Liver (tissue), 9 donors: ENCODE results near the gene CRHR2. TPM values are rescaled to one million over a fixed set of nuclear protein-coding genes. Genes with fewer than 3 reads are reported as not detected.

ENCODE experiments used
- DNase-seq: peaks from one replicate; pipeline ENCODE4 v3.0.0-alpha.2; 2017; ENCODE audit warnings: low spot score
- H3K27ac ChIP-seq, 2 donors: one replicate each; pipeline ENCODE4 v1.7.0; 2013; ENCODE audit warnings: inconsistent platforms in 2 of 2, low read length in 2 of 2, control low read depth in 1 of 2, low read depth in 1 of 2, mild to moderate bottlenecking in 1 of 2
- H3K27me3 ChIP-seq, 4 donors: one replicate each; pipeline versions ENCODE4 v1.6.1 to v1.7.0; 2013; ENCODE audit warnings: low read length in 3 of 4, inconsistent platforms in 1 of 4, mild to moderate bottlenecking in 1 of 4, moderate library complexity in 1 of 4; ENCODE audit not compliant: control insufficient read depth in 4 of 4, insufficient read depth in 4 of 4
- H3K36me3 ChIP-seq, 4 donors: one replicate each; pipeline versions ENCODE4 v1.6.1 to v1.7.0; 2013; ENCODE audit warnings: low read length in 3 of 4, mild to moderate bottlenecking in 3 of 4, low read depth in 1 of 4, moderate library complexity in 1 of 4; ENCODE audit not compliant: control insufficient read depth in 4 of 4, insufficient read depth in 3 of 4
- H3K4me1 ChIP-seq, 4 donors: one replicate each; pipeline versions ENCODE4 v1.6.1 to v1.7.0; 2013; ENCODE audit warnings: low read length in 3 of 4, mild to moderate bottlenecking in 3 of 4, moderate library complexity in 1 of 4; ENCODE audit not compliant: control insufficient read depth in 4 of 4, insufficient read depth in 4 of 4
- H3K4me3 ChIP-seq, 3 donors: one replicate each; pipeline versions ENCODE4 v1.6.1 to v1.7.0; 2013; ENCODE audit warnings: low read length in 3 of 3, control low read depth in 1 of 3, low read depth in 1 of 3, mild to moderate bottlenecking in 1 of 3
- H3K9ac ChIP-seq, 2 donors: one replicate each; pipeline ENCODE4 v1.7.0; 2013; ENCODE audit warnings: low read length in 2 of 2, mild to moderate bottlenecking in 2 of 2, moderate library complexity in 2 of 2, control low read depth in 1 of 2, low read depth in 1 of 2
- H3K9me3 ChIP-seq, 4 donors: one replicate each; pipeline versions ENCODE4 v1.6.1 to v1.7.0; 2013; ENCODE audit warnings: low read length in 3 of 4; ENCODE audit not compliant: control insufficient read depth in 4 of 4
- ATF3 ChIP-seq: IDR thresholded peaks from 2 replicates; pipeline ENCODE4 v1.6.1; 2016; ENCODE audit warnings: antibody characterized with exemption
- CTCF ChIP-seq: fragments of 150-350 bp; IDR thresholded peaks from 2 replicates; pipeline ENCODE4 v1.5.1; 2017; ENCODE audit warnings: improper control_type of control experiment, low read depth, low read length; ENCODE audit not compliant: missing input control
- FOXA1 ChIP-seq: IDR thresholded peaks from 2 replicates; pipeline ENCODE4 v1.6.1; 2016; ENCODE audit warnings: antibody characterized with exemption
- GABPA ChIP-seq, 2 donors: IDR thresholded peaks in 1 of 2; conservative IDR thresholded peaks in 1 of 2; 2 replicates each; pipeline ENCODE4 v1.6.1; 2016; ENCODE audit warnings: antibody characterized with exemption in 2 of 2, mild to moderate bottlenecking in 1 of 2, moderate library complexity in 1 of 2
- HNF4A ChIP-seq, 2 donors: conservative IDR thresholded peaks; 2 replicates each; pipeline ENCODE4 v1.6.1; 2016; ENCODE audit warnings: antibody characterized with exemption in 2 of 2, mild to moderate bottlenecking in 2 of 2
- JUND ChIP-seq, 2 donors: IDR thresholded peaks; 2 replicates each; pipeline ENCODE4 v1.6.1; 2016; ENCODE audit warnings: antibody characterized with exemption in 2 of 2
- RAD21 ChIP-seq, 2 donors: IDR thresholded peaks; 2 replicates each; pipeline ENCODE4 v1.6.1; 2016; ENCODE audit warnings: antibody characterized with exemption in 2 of 2, mild to moderate bottlenecking in 2 of 2
- REST ChIP-seq: IDR thresholded peaks from 2 replicates; pipeline ENCODE4 v1.6.1; 2016; ENCODE audit warnings: antibody characterized with exemption, mild to moderate bottlenecking
- RXRA ChIP-seq, 2 donors: IDR thresholded peaks; 2 replicates each; pipeline ENCODE4 v1.6.1; 2017 to 2018; ENCODE audit warnings: antibody characterized with exemption in 2 of 2, mild to moderate bottlenecking in 1 of 2
- TAF1 ChIP-seq: conservative IDR thresholded peaks from 2 replicates; pipeline ENCODE4 v1.6.1; 2016; ENCODE audit warnings: antibody characterized with exemption, mild to moderate bottlenecking
- ZBTB33 ChIP-seq: IDR thresholded peaks from 2 replicates; pipeline ENCODE4 v1.6.1; 2016; ENCODE audit warnings: antibody characterized with exemption
- WGBS: extraction: QIAGEN DNeasy Blood & Tissue Kit; methylation state at CpG from one replicate; pipeline ENCODE4 v1.1.7; 2013; 5-methylcytosine and 5-hydroxymethylcytosine counted together
- polyA plus RNA-seq, 2 donors: library from polyadenylated mRNA; stranded (reverse) in 1 of 2; unstranded in 1 of 2; fragments of 200-250 nt in 1 of 2; fragments of >200 nt in 1 of 2; fragmentation: Nextera tagmentation in 1 of 2; extraction: Ambion mirVana in 1 of 2; gene quantifications; one replicate each; pipeline versions ENCODE4 v1.2.1 to v1.2.3, GENCODE V29; 2013 to 2015
- total RNA-seq, 2 donors: library from RNA; depleted of rRNA; stranded (reverse); fragments of >200 nt; gene quantifications; one replicate each; pipeline ENCODE4 v1.2.3, GENCODE V29; 2014
- donor health status: healthy.
- donor health status: healthy.
- donor health status: healthy.
- donor health status: healthy.
- donor health status: healthy.

CRHR2 gene
- total and polyA plus RNA-seq, 4 donors = not detected

- no peak for DNase-seq
- TF ChIP-seq TAF1 = no peak
- TF ChIP-seq JUND (IDR thresholded peaks at IDR 0.05) = no peak
- no peak for TF ChIP-seq CTCF
- no peak for TF ChIP-seq ATF3
- no peak for TF ChIP-seq HNF4A (conservative IDR thresholded peaks at IDR 0.05)
- no peak for TF ChIP-seq REST
- TF ChIP-seq ZBTB33 = no peak
- no peak for TF ChIP-seq FOXA1
- TF ChIP-seq GABPA (IDR thresholded peaks at IDR 0.05 in 1 of 2, conservative IDR thresholded peaks at IDR 0.05 in 1 of 2) = no peak
- TF ChIP-seq RXRA (IDR thresholded peaks at IDR 0.05) = no peak
- TF ChIP-seq RAD21 (IDR thresholded peaks at IDR 0.05) = no peak
- H3K27me3 ChIP-seq = no peaks in the 10 kb centered on the region
- H3K4me1 ChIP-seq = no peaks in the 10 kb centered on the region
- H3K27ac ChIP-seq = no peak overlapping the region
- peaks cover 4 to 68% (median 46%) of the 10 kb centered on the region in 4 donors for H3K36me3 ChIP-seq
- no peak overlapping the region for H3K4me3 ChIP-seq
- no peak overlapping the region for H3K9ac ChIP-seq
- H3K9me3 ChIP-seq = no peaks in the 10 kb centered on the region
- WGBS = 94% methylated on average over 3 of the region's 3 CpGs
Measured at GRCh38 chr7:30604901-30605300, 77.4 kb downstream of the CRHR2 start.

Other genes starting within 250 kb of the CRHR2 start
- 1 to 10 TPM; 2.1 to 3.5 TPM for gene NOD1, start 203.7 kb downstream of the CRHR2 start, total RNA-seq
- gene NOD1, start 203.7 kb downstream of the CRHR2 start, polyA plus RNA-seq = 1 to 10 TPM; 1.7 to 1.8 TPM
- gene GGCT, start 177.6 kb downstream of the CRHR2 start, total RNA-seq = 10 to 100 TPM; 11.0 to 21.5 TPM
- 10 to 100 TPM; 21.2 to 22.5 TPM for gene GGCT, start 177.6 kb downstream of the CRHR2 start, polyA plus RNA-seq
- 10 to 100 TPM; 62.6 to 73.1 TPM for gene GARS1, start 87.6 kb downstream of the CRHR2 start, total RNA-seq
- gene GARS1, start 87.6 kb downstream of the CRHR2 start, polyA plus RNA-seq = 10 to 100 TPM; 43.3 to 73.6 TPM
- 100 to 1,000 TPM in 1 of 2 donors, under 1 TPM in 1; 0.84 to 130 TPM for gene INMT, start 69.7 kb upstream of the CRHR2 start, total RNA-seq
- gene INMT, start 69.7 kb upstream of the CRHR2 start, polyA plus RNA-seq = 10 to 100 TPM; 16.3 to 41.0 TPM
- 1 to 10 TPM; 1.8 to 6.1 TPM for gene MINDY4, start 89.0 kb upstream of the CRHR2 start, total RNA-seq
- gene MINDY4, start 89.0 kb upstream of the CRHR2 start, polyA plus RNA-seq = 1 to 10 TPM in 1 of 2 donors, under 1 TPM in 1; 0.93 to 1.9 TPM
- gene AQP1, start 229.4 kb upstream of the CRHR2 start, total RNA-seq = 10 to 100 TPM; 27.9 to 76.3 TPM
- 10 to 100 TPM in 1 of 2 donors, 1 to 10 TPM in 1; 8.9 to 19.1 TPM for gene AQP1, start 229.4 kb upstream of the CRHR2 start, polyA plus RNA-seq